ENCODE data around the gene UBQLN3. TPM values are rescaled to one million over a fixed set of nuclear protein-coding genes. Genes with fewer than 3 reads are reported as not detected.

The UBQLN3 gene
- polyA plus RNA-seq (2013, experiment 1 of 2; ENCODE audit: insufficient read length) = not detected
- not detected for polyA plus RNA-seq (2013, experiment 2 of 2; ENCODE audit: insufficient read length)

- DNase-seq = no peak
These were observed at the start of gene UBQLN3 for GRCh38 chr11:5509803-5510202. TSS of gene UBQLN3 (minus strand) at chr11:5509957. CDS start at chr11:5509558, 399 bp downstream.

DNA sequence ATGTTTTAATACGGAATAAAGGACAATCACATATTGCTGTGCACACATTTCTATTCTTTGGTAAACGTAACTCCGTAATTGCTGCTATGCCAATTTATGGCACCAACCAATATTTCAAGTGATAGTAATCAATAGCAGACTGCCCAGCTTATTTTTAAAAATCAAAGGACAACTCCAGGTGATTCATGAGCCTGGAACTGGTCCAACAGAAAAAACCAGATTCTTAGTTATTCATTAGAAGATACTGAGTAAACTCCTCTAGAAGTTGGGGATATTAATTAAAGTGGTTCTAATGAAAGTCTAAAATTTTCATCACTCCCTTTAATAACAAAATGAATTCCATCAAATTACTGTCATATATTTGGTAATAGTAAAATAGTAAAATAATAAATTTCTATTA lies 48.0 kb upstream of the UBQLN3 start:
- DNase-seq = no peak

DNA sequence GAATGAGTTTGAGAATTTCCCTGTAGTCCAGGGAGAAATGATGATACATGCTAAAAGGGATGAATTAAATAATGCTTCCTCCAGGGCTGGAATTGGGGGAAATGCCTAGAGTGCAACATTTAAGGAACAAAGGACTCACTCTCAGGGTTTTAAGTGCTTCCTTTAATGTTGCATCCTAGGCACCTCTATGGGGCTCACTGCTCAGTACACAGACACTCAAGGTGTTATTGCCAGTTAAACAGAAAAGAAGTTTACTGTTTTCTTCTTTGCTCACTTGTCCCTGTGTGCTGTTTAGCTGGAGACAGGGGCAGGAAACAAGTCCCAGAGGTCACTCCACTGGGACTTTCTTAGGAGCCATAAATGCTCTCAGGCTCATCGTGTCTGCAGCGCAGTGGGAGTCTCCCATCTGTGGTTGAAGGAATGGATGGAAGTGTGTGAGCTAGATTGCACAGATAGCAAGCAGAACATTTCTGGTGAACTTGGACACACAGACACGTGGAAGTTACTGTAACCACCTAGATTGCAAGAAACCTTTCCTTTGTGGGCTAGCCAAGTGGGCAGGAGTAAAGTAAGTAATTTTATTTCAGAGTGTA lies 46.9 kb upstream of the UBQLN3 start:
- DNase-seq = no peak

- DNase-seq = peak; percentile 4
These were observed 43.6 kb upstream of the UBQLN3 start for GRCh38 chr11:5553343-5553742.

GRCh38 chr11:5550440-5551095 lies 40.8 kb upstream of the UBQLN3 start:
- DNase-seq = peak; percentile 95

DNA sequence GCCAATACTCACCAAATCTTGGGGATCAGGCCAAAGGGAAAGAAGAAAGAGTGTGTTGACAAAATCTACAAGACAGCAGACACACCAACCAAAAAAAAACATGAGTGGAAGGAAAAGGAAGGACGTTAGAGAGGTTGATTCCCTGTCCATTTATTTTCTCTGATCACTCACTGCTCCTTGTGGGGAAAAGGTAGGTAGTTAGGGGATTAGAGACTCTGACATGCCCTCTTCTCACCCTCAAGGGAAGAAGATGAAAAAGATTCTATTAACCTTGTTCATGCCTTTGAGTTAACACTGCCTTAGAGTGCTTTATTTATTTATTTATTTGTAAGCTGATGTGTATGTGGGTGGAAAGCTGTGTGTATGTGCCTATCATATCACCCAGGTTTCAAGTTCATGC lies 38.7 kb upstream of the UBQLN3 start, which contains the start of gene OR52H1:
Gene OR52H1 (minus strand): TSS at position 101 of the 400 bp plus-strand sequence. CDS start 3,035 bp downstream, outside the sequence.
- no peak for DNase-seq

DNA sequence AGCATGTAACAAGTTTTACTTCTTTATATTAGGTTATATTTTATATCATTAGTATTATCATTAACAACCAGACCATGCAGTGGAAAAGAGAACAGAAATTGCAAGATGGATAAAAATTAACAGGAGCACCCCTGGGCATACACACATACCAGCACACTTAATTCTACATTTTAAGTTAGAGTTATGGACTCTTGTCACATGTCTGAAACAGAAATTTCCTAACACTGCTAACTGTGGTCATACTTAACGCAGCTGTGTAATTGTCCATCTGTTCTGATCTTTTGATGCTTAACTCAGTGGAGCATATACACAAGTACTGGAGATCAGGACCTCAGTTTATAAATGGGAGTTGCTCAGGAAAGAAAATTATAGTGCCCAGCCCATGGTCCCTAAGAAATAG lies 38.2 kb upstream of the UBQLN3 start:
- no peak for DNase-seq

- peak; percentile 20 for DNase-seq
These were observed 36.7 kb upstream of the UBQLN3 start for GRCh38 chr11:5546457-5546856.

GRCh38 chr11:5541427-5541826 lies 31.7 kb upstream of the UBQLN3 start:
- DNase-seq = no peak

DNA sequence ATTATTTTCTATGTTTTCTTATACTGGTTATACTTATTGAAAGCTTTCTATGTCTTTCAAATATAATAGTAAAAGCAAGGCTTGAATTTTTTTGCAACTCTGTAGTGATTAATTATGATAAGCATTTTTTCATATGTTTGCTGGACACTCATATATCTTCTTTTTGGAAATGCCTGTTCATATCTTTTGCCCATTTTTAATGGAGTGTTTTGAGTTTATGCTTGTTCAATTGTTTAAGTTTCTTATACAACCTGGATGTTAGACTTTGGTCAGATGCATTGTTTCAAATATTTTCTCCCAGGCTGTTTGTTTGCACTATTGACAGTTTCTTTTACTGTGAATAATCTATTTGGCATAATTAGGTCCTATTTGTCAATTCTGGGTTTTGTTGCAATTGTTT lies 26.7 kb upstream of the UBQLN3 start:
- DNase-seq = no peak

DNA sequence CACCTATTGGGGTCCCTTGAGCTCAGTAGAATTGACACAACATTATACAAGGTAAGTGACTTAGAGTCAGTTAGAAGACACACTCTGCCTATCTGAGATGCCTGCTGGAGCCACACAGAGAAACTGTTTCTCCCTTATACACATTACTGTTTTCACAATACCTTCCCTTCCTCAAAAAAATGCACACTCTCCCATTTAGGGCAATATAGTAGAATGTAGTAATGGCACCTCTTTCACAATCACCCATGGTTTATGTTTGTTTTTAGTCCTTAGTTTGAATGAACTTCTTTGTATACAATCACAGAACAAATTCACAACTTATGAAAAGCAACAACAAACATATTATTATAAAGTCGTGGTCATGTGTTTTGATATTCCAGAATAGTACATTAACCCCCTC lies 24.3 kb upstream of the UBQLN3 start:
- DNase-seq = no peak

DNA sequence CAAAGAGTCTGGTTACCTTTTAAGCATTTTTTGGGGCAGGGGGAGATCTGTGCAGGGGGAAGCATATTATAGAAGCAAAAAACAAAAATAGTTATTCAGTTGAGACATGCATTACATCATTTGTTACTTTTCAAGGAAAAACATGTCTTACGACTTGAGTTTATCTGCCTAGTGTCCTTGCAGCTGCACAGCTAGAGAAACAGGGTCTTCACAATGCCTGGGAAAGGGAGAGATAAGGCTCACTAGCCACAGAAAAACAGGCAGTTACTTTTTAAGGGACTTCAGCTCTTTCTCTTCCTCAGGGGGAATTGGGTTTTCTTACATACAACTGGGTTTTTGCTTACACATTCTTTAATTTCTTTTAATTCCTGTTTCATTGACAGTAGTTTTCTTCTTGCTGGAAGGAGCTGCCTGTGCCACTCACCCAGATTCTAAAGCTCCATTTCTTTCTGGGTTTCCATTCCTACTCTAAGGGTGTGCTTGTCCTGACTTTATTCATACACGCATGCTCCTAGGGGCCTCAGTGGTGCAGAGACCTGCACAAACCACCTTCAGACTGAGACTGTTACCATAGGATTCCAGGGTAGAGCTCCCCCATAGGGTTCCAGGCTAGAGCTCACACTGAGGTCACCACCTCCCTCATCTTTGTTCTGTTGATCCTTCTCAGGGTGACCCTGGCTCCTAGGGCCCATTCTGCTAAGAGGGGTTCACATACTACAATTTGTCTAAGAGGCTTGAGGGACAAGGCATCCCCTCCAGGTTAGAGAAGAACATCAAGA lies 21.5 kb upstream of the UBQLN3 start:
- no peak for DNase-seq

DNA sequence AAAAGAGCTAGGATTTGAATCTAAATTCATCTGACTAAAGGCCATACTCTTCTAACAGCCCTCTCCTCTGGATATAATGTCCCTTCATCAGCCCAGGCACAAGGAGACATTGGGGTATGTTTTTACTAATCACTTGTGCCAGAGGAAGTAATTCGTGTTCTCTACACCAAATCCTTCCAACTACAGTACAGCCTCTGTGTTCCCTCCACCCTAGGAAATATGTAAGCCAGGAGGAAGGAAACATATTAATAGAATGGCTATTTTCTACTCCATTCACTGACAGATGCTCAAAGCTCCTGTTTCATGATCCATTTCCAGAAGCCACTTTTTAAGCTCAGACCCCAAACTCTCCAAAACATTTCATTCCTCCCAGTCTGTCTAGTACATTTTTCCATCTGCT lies 18.7 kb upstream of the UBQLN3 start:
- no peak for DNase-seq

DNA sequence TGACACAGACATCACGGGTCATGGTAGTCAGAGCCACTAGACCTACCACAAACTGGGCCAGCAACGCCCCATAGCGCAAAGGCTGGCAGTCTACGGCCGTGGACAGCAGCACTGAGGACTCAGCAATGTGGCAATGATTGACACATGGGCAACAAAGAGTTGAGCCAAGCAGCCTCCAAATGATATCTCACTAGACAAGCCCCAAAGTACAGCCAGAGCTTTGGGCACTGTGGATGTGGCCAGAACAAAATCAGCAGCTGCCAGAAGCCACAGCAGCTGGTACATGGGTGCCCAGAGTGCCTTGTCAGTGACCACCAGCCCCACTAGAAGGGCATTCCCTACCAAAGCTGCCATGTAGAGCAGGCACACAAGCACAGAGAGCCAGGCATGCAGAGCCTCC lies 18.0 kb upstream of the UBQLN3 start:
- DNase-seq = no peak

DNA sequence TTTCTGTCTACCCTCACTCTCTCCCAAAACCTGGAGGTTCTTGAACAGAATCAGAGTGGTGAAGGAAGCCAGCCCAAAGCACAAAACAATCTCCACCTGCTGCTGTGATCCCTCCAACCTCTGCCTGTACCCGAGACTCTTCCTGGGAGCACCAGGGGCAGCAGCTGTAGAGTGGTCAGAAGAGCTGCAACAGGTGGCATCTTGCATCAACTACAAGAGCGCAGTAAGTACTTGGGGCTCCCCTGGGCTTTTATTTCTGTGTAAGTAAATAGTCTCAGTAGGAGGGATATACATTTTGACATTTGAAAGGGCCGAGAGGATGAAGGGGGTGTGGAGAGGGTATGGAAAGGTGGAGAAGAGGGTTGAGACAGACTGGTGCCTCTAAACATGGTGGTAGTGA lies 15.0 kb upstream of the UBQLN3 start:
- DNase-seq = no peak

GRCh38 chr11:5522308-5522707 lies 12.6 kb upstream of the UBQLN3 start:
- no peak for DNase-seq

DNA sequence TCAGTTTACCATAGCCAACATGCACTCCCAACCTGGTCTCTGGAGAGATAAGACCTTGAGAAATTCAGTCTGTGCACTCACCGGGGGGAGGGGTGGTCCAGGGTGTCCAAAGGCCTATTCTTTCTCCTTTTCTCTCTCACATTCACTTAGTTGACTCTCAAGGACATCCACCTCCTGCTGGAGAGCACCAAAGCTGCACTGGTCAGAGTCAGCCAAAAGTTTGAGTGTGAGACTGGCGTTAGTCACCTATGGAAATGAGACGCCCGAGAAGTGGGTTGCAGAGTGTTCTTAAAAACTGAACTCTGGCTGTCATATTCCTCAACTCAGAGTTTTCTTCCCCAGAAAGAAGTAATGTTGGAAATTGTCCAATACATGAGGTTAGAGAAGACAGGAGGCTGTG lies 11.8 kb upstream of the UBQLN3 start:
- no peak for DNase-seq

GRCh38 chr11:5516599-5516998 lies 6.8 kb upstream of the UBQLN3 start, which contains the start of gene UBQLNL:
TSS of gene UBQLNL (minus strand) at chr11:5516699. CDS start at chr11:5516441, 258 bp downstream.
- no peak for DNase-seq

DNA sequence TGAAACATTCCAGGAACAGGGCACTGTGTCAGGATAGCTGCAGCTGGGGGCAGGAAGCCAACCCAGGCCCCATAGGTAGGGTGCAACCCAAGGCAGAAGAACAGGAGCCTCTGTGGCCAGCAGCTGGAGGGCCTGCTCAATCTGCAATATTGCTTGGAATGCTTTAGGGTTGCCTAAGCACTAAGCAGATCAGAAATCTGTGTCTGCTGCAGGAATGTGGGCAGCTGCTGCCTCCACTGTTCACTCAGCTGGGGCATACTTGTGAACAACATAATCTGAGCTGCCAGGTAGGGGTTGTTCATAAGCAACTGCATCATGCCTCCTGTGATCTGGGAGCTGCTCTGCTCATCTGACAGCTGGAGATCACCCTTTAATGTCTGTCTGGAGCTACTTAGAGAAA lies 5.1 kb upstream of the UBQLN3 start:
- no peak for DNase-seq

- no peak for DNase-seq
These were observed 1.2 kb downstream of the UBQLN3 start for GRCh38 chr11:5508605-5509004.

DNA sequence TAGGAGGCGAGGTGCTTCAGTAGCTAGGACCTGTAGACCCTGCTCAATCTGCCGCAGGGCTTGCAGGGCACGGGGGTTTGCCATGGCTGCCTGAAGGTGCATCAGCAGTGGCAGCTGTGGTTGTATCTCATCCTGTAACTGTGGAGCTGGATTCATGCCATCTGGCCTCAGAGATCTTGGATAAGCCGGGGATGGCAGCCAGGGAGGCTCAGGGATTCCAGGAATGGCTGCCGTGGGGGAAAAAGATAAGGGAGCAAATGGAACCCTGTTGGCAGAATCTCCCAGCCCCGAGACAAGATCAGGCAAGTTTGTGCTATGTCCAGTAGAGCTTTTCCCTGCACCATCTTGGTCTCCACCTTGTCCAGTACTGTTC lies 1.8 kb downstream of the UBQLN3 start:
- DNase-seq = no peak

DNA sequence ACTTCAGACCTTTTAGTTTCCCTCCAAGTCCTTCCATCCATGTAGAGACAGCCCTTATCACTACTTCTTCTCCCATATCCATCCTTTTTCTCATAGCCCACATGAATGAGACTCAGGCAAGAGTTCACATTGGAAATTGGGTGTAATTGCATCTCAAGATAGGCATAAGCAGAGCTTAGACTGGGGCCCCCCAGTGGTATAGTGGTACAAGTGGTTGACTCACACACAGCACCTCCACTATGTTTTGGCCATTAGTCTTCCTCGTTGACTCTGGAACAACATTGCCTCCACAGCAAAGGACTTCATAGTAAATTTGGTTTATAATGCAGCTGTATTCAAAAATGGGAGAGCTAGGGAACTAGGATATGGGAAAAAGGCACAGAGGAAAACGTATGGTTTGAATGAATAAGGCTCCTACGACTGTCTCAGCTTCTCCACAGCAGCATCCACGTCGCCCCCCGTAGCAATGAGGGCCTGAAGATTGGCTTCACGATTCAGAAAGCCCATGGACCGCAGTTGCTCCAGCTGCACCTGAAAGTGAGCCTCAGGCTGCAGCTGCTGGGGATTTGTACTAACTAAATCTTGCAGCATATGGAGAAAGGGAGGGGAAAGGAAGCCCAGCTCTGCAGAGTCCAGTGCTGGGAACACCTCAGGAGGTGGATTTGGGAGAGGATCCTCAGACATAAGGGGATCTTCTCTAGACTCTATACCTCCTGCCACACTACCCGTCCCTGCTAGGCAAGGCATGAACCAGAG lies 2.4 kb downstream of the UBQLN3 start:
- no peak for DNase-seq

Data from fibroblast of skin of abdomen (primary cell).